H9 (cell line): ENCODE results near the gene BDH1. TPM values are rescaled to one million over a fixed set of nuclear protein-coding genes. Genes with fewer than 3 reads are reported as not detected.

Experiments used
- DNase-seq: peaks from one replicate; pipeline ENCODE4 v3.0.0-alpha.2; 2017
- H2AFZ ChIP-seq: one replicate; pipeline ENCODE4 v1.6.1; 2013; ENCODE audit warnings: mild to moderate bottlenecking, low read length, control low read depth, moderate library complexity
- H2AK5ac ChIP-seq: 2 replicates; pipeline ENCODE4 v1.6.1; 2013; ENCODE audit warnings: low read length, control low read depth, mixed read lengths; ENCODE audit not compliant: insufficient read length
- H2BK120ac ChIP-seq: one replicate; pipeline ENCODE4 v1.6.1; 2013; ENCODE audit warnings: low read depth, mild to moderate bottlenecking, low read length, control low read depth, inconsistent platforms; ENCODE audit not compliant: poor library complexity, severe bottlenecking
- H2BK12ac ChIP-seq: 2 replicates; pipeline ENCODE4 v1.6.1; 2013; ENCODE audit warnings: low read length, control low read depth, mixed read lengths, low read depth; ENCODE audit not compliant: insufficient read length
- H2BK15ac ChIP-seq: 2 replicates; pipeline ENCODE4 v1.6.1; 2013; ENCODE audit warnings: low read depth, low read length, control low read depth
- H2BK20ac ChIP-seq: one replicate; pipeline ENCODE4 v1.6.1; 2013; ENCODE audit warnings: low read depth, mild to moderate bottlenecking, low read length, control low read depth, inconsistent platforms; ENCODE audit not compliant: poor library complexity, severe bottlenecking
- H2BK5ac ChIP-seq: 2 replicates; pipeline ENCODE4 v1.6.1; 2013; ENCODE audit warnings: low read length, control low read depth, mixed read lengths; ENCODE audit not compliant: insufficient read length
- H3K14ac ChIP-seq: 2 replicates; pipeline ENCODE4 v1.6.1; 2013; ENCODE audit warnings: low read length, control low read depth; ENCODE audit not compliant: insufficient read depth
- H3K18ac ChIP-seq: 2 replicates; pipeline ENCODE4 v1.6.1; 2013; ENCODE audit warnings: low read depth, mild to moderate bottlenecking, mixed read lengths, low read length, control low read depth; ENCODE audit not compliant: insufficient read length
- H3K23ac ChIP-seq: 2 replicates; pipeline ENCODE4 v1.6.1; 2013; ENCODE audit warnings: low read length, control low read depth, mixed read lengths, low read depth; ENCODE audit not compliant: insufficient read length
- H3K23me2 ChIP-seq: 2 replicates; pipeline ENCODE4 v1.6.1; 2013; ENCODE audit warnings: low read depth, mild to moderate bottlenecking, mixed read lengths, low read length, control low read depth; ENCODE audit not compliant: insufficient read length, poor library complexity, severe bottlenecking
- H3K27ac ChIP-seq: 2 replicates; pipeline ENCODE4 v1.5.1; 2013; ENCODE audit warnings: low read length, control low read depth, mixed read lengths, low read depth; ENCODE audit not compliant: insufficient read length
- H3K27me3 ChIP-seq: 2 replicates; pipeline ENCODE4 v1.6.1; 2013; ENCODE audit warnings: low read length, control low read depth, inconsistent platforms; ENCODE audit not compliant: insufficient read depth
- H3K4ac ChIP-seq: 2 replicates; pipeline ENCODE4 v1.6.1; 2013; ENCODE audit warnings: low read depth, mild to moderate bottlenecking, control low read depth, inconsistent platforms, low read length, moderate library complexity
- H3K4me1 ChIP-seq: 2 replicates; pipeline ENCODE4 v1.6.1; 2013; ENCODE audit warnings: low read length, control low read depth, inconsistent platforms; ENCODE audit not compliant: insufficient read depth
- H3K4me2 ChIP-seq: 2 replicates; pipeline ENCODE4 v1.6.1; 2013; ENCODE audit warnings: low read length, control low read depth, mixed read lengths; ENCODE audit not compliant: insufficient read length, insufficient read depth
- H3K56ac ChIP-seq: 2 replicates; pipeline ENCODE4 v1.6.1; 2013; ENCODE audit warnings: low read depth, mild to moderate bottlenecking, mixed read lengths, low read length, control low read depth; ENCODE audit not compliant: insufficient read length
- H3K79me1 ChIP-seq: 2 replicates; pipeline ENCODE4 v1.6.1; 2013; ENCODE audit warnings: low read depth, mild to moderate bottlenecking, moderate library complexity, low read length, control low read depth, inconsistent platforms; ENCODE audit not compliant: insufficient read depth, poor library complexity, severe bottlenecking
- H3K79me2 ChIP-seq: 2 replicates; pipeline ENCODE4 v1.6.1; 2013; ENCODE audit warnings: low read length, control low read depth, inconsistent platforms; ENCODE audit not compliant: insufficient read depth
- H3K9ac ChIP-seq: 2 replicates; pipeline ENCODE4 v1.6.1; 2013; ENCODE audit warnings: low read length, control low read depth, mixed read lengths; ENCODE audit not compliant: insufficient read length; ENCODE audit errors: extremely low read depth
- H3K9me3 ChIP-seq: one replicate; pipeline ENCODE4 v1.6.1; 2013; ENCODE audit warnings: low read depth, low read length, inconsistent platforms; ENCODE audit not compliant: control insufficient read depth
- H3T11ph ChIP-seq: one replicate; pipeline ENCODE4 v1.6.1; 2013; ENCODE audit warnings: mild to moderate bottlenecking, low read length, control low read depth, inconsistent platforms
- H4K20me1 ChIP-seq: one replicate; pipeline ENCODE4 v1.6.1; 2013; ENCODE audit not compliant: control insufficient read depth, insufficient read length, insufficient read depth
- H4K5ac ChIP-seq: 2 replicates; pipeline ENCODE4 v1.6.1; 2013; ENCODE audit warnings: low read depth, mild to moderate bottlenecking, mixed read lengths, low read length, control low read depth; ENCODE audit not compliant: insufficient read length
- H4K8ac ChIP-seq: replicated peaks from 2 replicates; pipeline ENCODE4 v1.6.1; 2013; ENCODE audit warnings: low read length, control low read depth, mixed read lengths, low read depth; ENCODE audit not compliant: insufficient read length
- H4K91ac ChIP-seq: 2 replicates; pipeline ENCODE4 v1.6.1; 2013; ENCODE audit warnings: low read depth, mild to moderate bottlenecking, moderate library complexity, mixed read lengths, low read length, control low read depth; ENCODE audit not compliant: insufficient read length
- H3K27ac Mint-ChIP-seq, 3 experiments: 2 replicates in 2 of 3; 3 replicates in 1 of 3; pipeline ENCODE4 v1.8.0; 2020 to 2021; ENCODE audit warnings: mixed read lengths in 3 of 3, mild to moderate bottlenecking in 1 of 3, moderate library complexity in 1 of 3
- H3K27me3 Mint-ChIP-seq: 2 replicates; pipeline ENCODE4 v1.8.0; 2021; ENCODE audit warnings: low read depth, mild to moderate bottlenecking, moderate library complexity, mixed read lengths
- H3K36me3 Mint-ChIP-seq, 3 experiments: 2 replicates in 2 of 3; 3 replicates in 1 of 3; pipeline ENCODE4 v1.8.0; 2020 to 2021; ENCODE audit warnings: low read depth in 3 of 3, mixed read lengths in 3 of 3; ENCODE audit not compliant: insufficient read depth in 1 of 3
- H3K4me1 Mint-ChIP-seq, 2 experiments: 2 replicates each; pipeline ENCODE4 v1.8.0; 2020; ENCODE audit warnings: mixed read lengths in 2 of 2
- H3K4me3 Mint-ChIP-seq, 2 experiments: 2 replicates in 1 of 2; 3 replicates in 1 of 2; pipeline ENCODE4 v1.8.0; 2020 to 2021; ENCODE audit warnings: mild to moderate bottlenecking in 2 of 2, mixed read lengths in 2 of 2, moderate library complexity in 1 of 2
- H3K9me3 Mint-ChIP-seq, 2 experiments: 2 replicates in 1 of 2; 3 replicates in 1 of 2; pipeline ENCODE4 v1.8.0; 2020; ENCODE audit warnings: mild to moderate bottlenecking in 2 of 2, mixed read lengths in 2 of 2, moderate library complexity in 1 of 2
- WGBS: extraction: QIAGEN DNeasy Blood & Tissue Kit; methylation state at CpG from one replicate; pipeline ENCODE4 v1.1.7; 2013; ENCODE audit warnings: missing lambda C conversion rate, low lambda C conversion rate, mixed read lengths; ENCODE audit not compliant: insufficient read length; ENCODE audit errors: extremely low coverage; 5-methylcytosine and 5-hydroxymethylcytosine counted together
- total RNA-seq: library from RNA; stranded (reverse); gene quantifications from 2 replicates; pipeline ENCODE4 v1.2.1, GENCODE V29; 2021
- TF ChIP-seq, protein P1 (sequence below): fragments of 200-600 bp; sonication (generic); conservative IDR thresholded peaks from 3 replicates; pipeline ENCODE4 v1.8.0; 2021; ENCODE audit warnings: antibody characterized with exemption, mild to moderate bottlenecking

BDH1 gene
- total RNA-seq, 1 experiment from 2014 or later = 23.8 TPM

DNA sequence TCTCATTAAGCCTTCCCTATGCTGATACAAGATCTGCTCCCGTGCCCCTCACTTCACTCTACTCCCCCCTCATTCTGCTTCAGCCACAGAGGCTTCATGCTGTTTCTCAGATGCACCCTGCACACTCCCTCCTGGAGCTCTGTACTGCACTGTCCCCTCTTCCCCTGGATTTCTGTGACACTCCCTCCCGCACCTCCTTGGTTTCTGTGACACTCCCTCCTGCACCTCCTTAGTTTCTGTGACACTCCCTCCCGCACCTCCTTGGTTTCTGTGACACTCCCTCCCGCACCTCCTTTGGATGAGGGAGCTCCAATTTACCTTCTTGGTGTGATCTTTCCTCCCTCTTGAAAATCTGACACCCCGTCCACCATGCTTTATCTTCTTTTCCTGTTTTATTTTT lies 28.2 kb downstream of the BDH1 start:
- TF ChIP-seq, protein P1, sequence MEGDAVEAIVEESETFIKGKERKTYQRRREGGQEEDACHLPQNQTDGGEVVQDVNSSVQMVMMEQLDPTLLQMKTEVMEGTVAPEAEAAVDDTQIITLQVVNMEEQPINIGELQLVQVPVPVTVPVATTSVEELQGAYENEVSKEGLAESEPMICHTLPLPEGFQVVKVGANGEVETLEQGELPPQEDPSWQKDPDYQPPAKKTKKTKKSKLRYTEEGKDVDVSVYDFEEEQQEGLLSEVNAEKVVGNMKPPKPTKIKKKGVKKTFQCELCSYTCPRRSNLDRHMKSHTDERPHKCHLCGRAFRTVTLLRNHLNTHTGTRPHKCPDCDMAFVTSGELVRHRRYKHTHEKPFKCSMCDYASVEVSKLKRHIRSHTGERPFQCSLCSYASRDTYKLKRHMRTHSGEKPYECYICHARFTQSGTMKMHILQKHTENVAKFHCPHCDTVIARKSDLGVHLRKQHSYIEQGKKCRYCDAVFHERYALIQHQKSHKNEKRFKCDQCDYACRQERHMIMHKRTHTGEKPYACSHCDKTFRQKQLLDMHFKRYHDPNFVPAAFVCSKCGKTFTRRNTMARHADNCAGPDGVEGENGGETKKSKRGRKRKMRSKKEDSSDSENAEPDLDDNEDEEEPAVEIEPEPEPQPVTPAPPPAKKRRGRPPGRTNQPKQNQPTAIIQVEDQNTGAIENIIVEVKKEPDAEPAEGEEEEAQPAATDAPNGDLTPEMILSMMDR = no peak
- Histone ChIP-seq H3K9me3 (no peaks in the 10 kb centered on the region), H2BK12ac (no peak overlapping the region), H3K23me2 (no peaks in the 10 kb centered on the region), H2BK20ac (no peak overlapping the region), H4K91ac (no peak overlapping the region), H3T11ph (no peak overlapping the region), H3K56ac (no peak overlapping the region), H3K79me1 (no peaks in the 10 kb centered on the region), H3K79me2 (no peaks in the 10 kb centered on the region), H4K8ac (no peak overlapping the region), H3K4me2 (no peak overlapping the region), H3K9ac (no peak overlapping the region), H3K27ac (no peak overlapping the region), H2BK5ac (no peak overlapping the region), H3K4ac (no peak overlapping the region), H3K23ac (no peak overlapping the region), H4K5ac (no peak overlapping the region), H3K14ac (no peak overlapping the region; the same call in 1 of the 2 replicates), H2BK120ac (no peak overlapping the region), H2BK15ac (no peak overlapping the region), H4K20me1 (no peaks in the 10 kb centered on the region), H2AK5ac (no peak overlapping the region), H2AFZ (no peak overlapping the region), H3K27me3 (no peaks in the 10 kb centered on the region), H3K4me1 (no peaks in the 10 kb centered on the region), H3K18ac (no peak overlapping the region)
- Mint-ChIP-seq H3K27me3 (no peaks in the 10 kb centered on the region), H3K27ac (no peak overlapping the region), H3K4me1 (no peaks in the 10 kb centered on the region), H3K4me3 (no peak overlapping the region), H3K9me3 (no peaks in the 10 kb centered on the region), H3K36me3 (peaks cover 7 to 9% (median 8%) of the 10 kb centered on the region in 3 experiments; a peak in 5 of 7 replicates)
- no CpG with 5 or more reads among the region's 5 CpGs for WGBS
- no peak for DNase-seq
